ENCODE results near the gene AURKAIP1.

Gene AURKAIP1

DNA sequence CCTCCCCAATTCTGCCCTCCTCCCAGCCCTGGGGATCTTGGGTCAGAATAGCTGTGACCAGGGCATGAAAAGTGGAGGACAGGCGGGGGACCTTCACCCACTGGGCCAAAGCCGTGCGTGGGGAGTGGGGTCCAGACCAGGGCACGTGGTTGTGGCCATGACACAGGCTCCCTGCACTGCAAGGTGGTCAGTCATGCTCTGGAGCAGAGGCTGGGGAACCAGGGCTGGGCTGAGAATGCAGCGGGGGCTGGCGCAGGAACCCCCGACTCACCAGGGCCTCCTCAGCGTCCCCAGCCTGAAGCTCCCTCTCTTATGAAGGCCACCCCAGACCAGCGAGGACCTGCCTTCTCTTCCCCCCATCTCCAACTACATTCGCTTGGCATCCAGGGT, 28.5 kb downstream of the AURKAIP1 start:
- H3K4me3 ChIP-seq (ENCODE audit: control insufficient read depth in 1 of 7, extremely low read depth in 1 of 7, insufficient read depth in 4 of 7, low read depth in 2 of 7, low read length in 6 of 7) = no peak overlapping the region
- ChIA-PET CTCF (interaction anchor here (0.9 to 2.2 kb wide), 3 partner anchors 25 to 29 kb away, joined by 3 to 14 read pairs (median 7); partner anchors contain the start of gene AURKAIP1), POLR2A (no interaction called here)
- H3K27ac ChIP-seq (ENCODE audit: insufficient read depth in 1 of 2, low read depth in 1 of 2, low read length in 2 of 2, poor library complexity in 1 of 2, severe bottlenecking in 2 of 2) = no peak overlapping the region
- peaks cover 0 to 2% (median 0%) of the 10 kb centered on the region in 5 experiments for H3K27me3 ChIP-seq (replicated peaks in 2 of 5; ENCODE audit: control insufficient read depth in 4 of 5, insufficient read depth in 5 of 5, low read length in 4 of 5)
- WGBS (ENCODE audit: insufficient coverage) = 90% methylated on average over 6 of the region's 10 CpGs
- no peaks in the 10 kb centered on the region for H3K9me3 ChIP-seq (ENCODE audit: control extremely low read depth in 1 of 5, control insufficient read depth in 4 of 5, insufficient read depth in 2 of 5, low read depth in 1 of 5, low read length in 4 of 5)
- no peak for DNase-seq
- peaks cover 0 to 6% (median 1%) of the 10 kb centered on the region in 4 experiments for H3K36me3 ChIP-seq (ENCODE audit: control insufficient read depth in 4 of 4, insufficient read depth in 4 of 4, low read length in 3 of 4)
- peaks cover 0 to 17% (median 16%) of the 10 kb centered on the region in 4 experiments for H3K4me1 ChIP-seq (ENCODE audit: control extremely low read depth in 1 of 4, control insufficient read depth in 4 of 4, insufficient read depth in 4 of 4, low read length in 3 of 4)

DNA sequence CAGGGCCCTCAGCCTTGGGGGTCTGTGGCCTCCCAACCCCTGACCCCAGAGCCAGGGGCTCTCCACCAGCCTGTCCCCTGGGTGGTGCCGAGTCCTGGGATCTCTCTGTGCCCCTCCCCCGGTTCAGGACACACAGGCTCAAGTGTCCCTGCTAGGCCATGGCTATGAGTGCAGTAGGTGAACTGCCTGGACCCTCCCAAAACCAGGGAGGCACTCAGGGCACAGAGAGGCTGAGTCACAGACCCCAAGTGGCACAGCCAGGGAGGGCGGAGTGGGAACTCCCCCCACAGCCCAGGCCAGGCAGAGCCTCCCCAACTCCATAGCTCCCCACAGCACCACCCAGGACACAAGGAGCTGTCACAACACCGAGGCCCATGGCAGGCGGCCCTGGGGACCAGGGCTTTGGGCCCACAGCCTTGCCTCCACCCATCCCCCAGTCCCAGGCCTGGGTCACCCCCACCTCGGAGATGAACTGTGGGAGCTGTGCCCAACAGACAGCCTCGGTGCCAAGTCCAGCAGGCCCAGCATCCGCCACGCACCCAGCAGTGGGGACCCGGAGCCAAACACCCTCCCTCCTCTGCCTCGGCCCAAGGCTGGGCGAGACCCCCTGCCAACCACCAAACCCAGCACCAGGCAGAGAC, 29.0 kb downstream of the AURKAIP1 start:
- WGBS (ENCODE audit: insufficient coverage) = 94% methylated on average over 6 of the region's 12 CpGs
- ChIA-PET POLR2A (no interaction called here), CTCF (interaction anchor here (0.9 to 2.2 kb wide), 2 partner anchors 26 to 29 kb away, joined by 3 to 7 read pairs; partner anchors contain the start of gene AURKAIP1)
- Histone ChIP-seq H3K4me1 (ENCODE audit: control extremely low read depth in 1 of 4, control insufficient read depth in 4 of 4, insufficient read depth in 4 of 4, low read length in 3 of 4) (peaks cover 0 to 17% (median 15%) of the 10 kb centered on the region in 4 experiments), H3K27me3 (replicated peaks in 2 of 5; ENCODE audit: control insufficient read depth in 4 of 5, insufficient read depth in 5 of 5, low read length in 4 of 5) (no peaks in the 10 kb centered on the region), H3K4me3 (ENCODE audit: control insufficient read depth in 1 of 7, extremely low read depth in 1 of 7, insufficient read depth in 4 of 7, low read depth in 2 of 7, low read length in 6 of 7) (no peak overlapping the region), H3K36me3 (ENCODE audit: control insufficient read depth in 4 of 4, insufficient read depth in 4 of 4, low read length in 3 of 4) (peaks cover under 1 to 11% (median 5%) of the 10 kb centered on the region in 4 experiments), H3K27ac (ENCODE audit: insufficient read depth in 1 of 2, low read depth in 1 of 2, low read length in 2 of 2, poor library complexity in 1 of 2, severe bottlenecking in 2 of 2) (no peak overlapping the region), H3K9me3 (ENCODE audit: control extremely low read depth in 1 of 5, control insufficient read depth in 4 of 5, insufficient read depth in 2 of 5, low read depth in 1 of 5, low read length in 4 of 5) (no peaks in the 10 kb centered on the region)
- no peak for DNase-seq

DNA sequence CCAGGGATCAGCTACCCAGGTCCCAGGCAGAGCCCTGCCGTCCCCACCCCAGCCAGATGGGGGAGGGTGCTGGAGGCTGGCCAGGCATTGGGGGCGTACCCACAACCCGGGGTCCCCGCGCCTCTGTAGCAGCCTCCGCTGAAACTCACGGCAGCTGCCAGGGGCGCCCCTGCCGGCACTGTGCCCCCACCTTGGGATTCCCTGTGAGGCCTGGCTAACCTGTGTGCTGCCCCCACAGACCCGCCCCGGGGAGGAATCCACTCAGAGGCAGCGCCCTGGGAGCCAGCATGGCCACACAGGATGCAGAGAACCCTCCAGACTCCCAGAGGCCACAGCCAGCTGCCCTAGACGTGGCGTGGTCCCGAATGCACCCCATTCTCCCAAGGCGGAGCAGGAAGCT, 29.6 kb downstream of the AURKAIP1 start:
- no peak overlapping the region for H3K4me3 ChIP-seq (ENCODE audit: control insufficient read depth in 1 of 7, extremely low read depth in 1 of 7, insufficient read depth in 4 of 7, low read depth in 2 of 7, low read length in 6 of 7)
- ChIA-PET POLR2A (no interaction called here), CTCF (interaction anchor here (2.2 kb wide), 1 partner anchor 26 kb away, joined by 7 read pairs; no protein-coding TSS in a partner anchor)
- peaks cover 3 to 17% (median 8%) of the 10 kb centered on the region in 4 experiments for H3K36me3 ChIP-seq (ENCODE audit: control insufficient read depth in 4 of 4, insufficient read depth in 4 of 4, low read length in 3 of 4)
- H3K27me3 ChIP-seq (replicated peaks in 2 of 5; ENCODE audit: control insufficient read depth in 4 of 5, insufficient read depth in 5 of 5, low read length in 4 of 5) = no peaks in the 10 kb centered on the region
- no peak overlapping the region for H3K27ac ChIP-seq (ENCODE audit: insufficient read depth in 1 of 2, low read depth in 1 of 2, low read length in 2 of 2, poor library complexity in 1 of 2, severe bottlenecking in 2 of 2)
- peaks cover 0 to 17% (median 15%) of the 10 kb centered on the region in 4 experiments for H3K4me1 ChIP-seq (ENCODE audit: control extremely low read depth in 1 of 4, control insufficient read depth in 4 of 4, insufficient read depth in 4 of 4, low read length in 3 of 4)
- 98% methylated on average over 14 of the region's 16 CpGs for WGBS (ENCODE audit: insufficient coverage)
- DNase-seq = no peak
- no peaks in the 10 kb centered on the region for H3K9me3 ChIP-seq (ENCODE audit: control extremely low read depth in 1 of 5, control insufficient read depth in 4 of 5, insufficient read depth in 2 of 5, low read depth in 1 of 5, low read length in 4 of 5)

DNA sequence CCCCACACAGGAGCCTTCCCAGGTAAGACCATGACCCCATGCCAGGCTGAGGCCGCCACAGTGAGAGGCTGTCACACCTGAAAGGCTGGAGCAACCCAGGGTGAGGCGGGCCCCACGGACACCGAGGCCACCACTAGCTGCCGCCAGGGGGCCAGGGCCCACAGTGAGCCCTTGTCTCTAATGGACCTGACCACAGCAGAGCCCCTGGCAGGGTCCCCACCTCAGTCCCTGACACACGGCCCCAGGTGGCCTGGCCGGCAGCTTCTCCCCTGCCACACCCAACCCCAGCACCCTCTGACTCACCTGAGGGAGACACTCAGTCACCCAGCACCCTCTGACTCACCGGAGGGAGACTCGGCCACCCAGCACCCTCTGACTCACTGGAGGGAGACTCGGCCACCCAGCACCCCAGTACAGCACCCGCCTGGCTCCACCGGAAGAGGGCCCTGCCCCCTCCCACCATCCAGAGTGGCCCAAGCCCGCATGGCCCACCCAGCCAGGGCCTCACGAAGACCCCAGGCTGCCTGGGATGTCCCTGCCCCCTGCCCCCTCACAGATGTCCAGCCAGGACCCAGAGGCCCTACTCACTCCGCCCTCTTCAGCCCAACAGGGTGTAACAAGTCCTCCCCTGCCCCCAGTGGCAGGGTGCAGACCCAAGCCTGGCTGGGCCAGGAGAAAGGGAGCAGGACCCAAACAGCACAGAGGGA, 30.2 kb downstream of the AURKAIP1 start:
- Histone ChIP-seq H3K4me3 (ENCODE audit: control insufficient read depth in 1 of 7, extremely low read depth in 1 of 7, insufficient read depth in 4 of 7, low read depth in 2 of 7, low read length in 6 of 7) (no peak overlapping the region), H3K27me3 (replicated peaks in 2 of 5; ENCODE audit: control insufficient read depth in 4 of 5, insufficient read depth in 5 of 5, low read length in 4 of 5) (no peaks in the 10 kb centered on the region), H3K4me1 (ENCODE audit: control extremely low read depth in 1 of 4, control insufficient read depth in 4 of 4, insufficient read depth in 4 of 4, low read length in 3 of 4) (peaks cover 0 to 17% (median 15%) of the 10 kb centered on the region in 4 experiments), H3K9me3 (ENCODE audit: control extremely low read depth in 1 of 5, control insufficient read depth in 4 of 5, insufficient read depth in 2 of 5, low read depth in 1 of 5, low read length in 4 of 5) (no peaks in the 10 kb centered on the region), H3K27ac (ENCODE audit: insufficient read depth in 1 of 2, low read depth in 1 of 2, low read length in 2 of 2, poor library complexity in 1 of 2, severe bottlenecking in 2 of 2) (no peak overlapping the region), H3K36me3 (ENCODE audit: control insufficient read depth in 4 of 4, insufficient read depth in 4 of 4, low read length in 3 of 4) (peaks cover 3 to 22% (median 11%) of the 10 kb centered on the region in 4 experiments)
- ChIA-PET CTCF (interaction anchor here (2.2 kb wide), 1 partner anchor 27 kb away, joined by 7 read pairs; no protein-coding TSS in a partner anchor), POLR2A (no interaction called here)
- over 99% methylated on average over 12 of the region's 15 CpGs for WGBS (ENCODE audit: insufficient coverage)
- DNase-seq = no peak

DNA sequence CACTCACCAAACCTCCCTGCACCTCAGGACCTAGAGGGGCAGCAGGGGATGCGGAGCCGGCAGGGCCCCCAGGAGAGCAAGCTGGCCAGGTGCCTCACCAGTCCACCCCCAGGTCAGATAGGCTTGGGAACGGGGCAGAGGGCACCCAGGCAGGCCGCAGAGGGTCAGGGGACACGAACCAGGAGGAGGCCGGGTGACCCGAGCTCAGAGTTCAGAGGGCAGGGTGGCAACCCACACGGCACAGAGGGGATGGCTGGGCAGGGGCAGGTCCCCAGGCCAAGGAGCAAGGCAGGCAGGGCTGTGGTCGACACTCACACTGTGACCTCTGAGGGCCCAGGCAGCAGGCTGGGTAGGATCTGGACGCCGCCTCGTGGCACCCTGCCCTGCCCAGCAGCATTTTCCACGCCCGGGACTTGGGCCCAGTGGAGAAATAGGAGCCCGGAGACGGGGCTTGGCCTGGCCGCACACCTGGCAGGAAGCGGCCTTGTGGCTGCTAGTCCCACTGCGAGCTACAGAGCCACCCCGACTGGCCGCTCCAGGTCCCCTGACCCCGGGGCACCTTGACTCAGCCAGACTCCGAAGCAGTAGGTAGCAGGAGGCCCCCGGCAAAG, 31.1 kb downstream of the AURKAIP1 start:
- H3K4me1 ChIP-seq (ENCODE audit: control extremely low read depth in 1 of 4, control insufficient read depth in 4 of 4, insufficient read depth in 4 of 4, low read length in 3 of 4) = peaks cover 0 to 17% (median 14%) of the 10 kb centered on the region in 4 experiments
- POLR2A ChIA-PET = interaction anchor here (0.8 kb wide), 1 partner anchor 9 kb away, joined by 4 read pairs; no protein-coding TSS in a partner anchor
- no peak overlapping the region for H3K27ac ChIP-seq (ENCODE audit: insufficient read depth in 1 of 2, low read depth in 1 of 2, low read length in 2 of 2, poor library complexity in 1 of 2, severe bottlenecking in 2 of 2)
- peaks cover 3 to 29% (median 14%) of the 10 kb centered on the region in 4 experiments for H3K36me3 ChIP-seq (ENCODE audit: control insufficient read depth in 4 of 4, insufficient read depth in 4 of 4, low read length in 3 of 4)
- CTCF ChIA-PET = no interaction called here
- H3K27me3 ChIP-seq (replicated peaks in 2 of 5; ENCODE audit: control insufficient read depth in 4 of 5, insufficient read depth in 5 of 5, low read length in 4 of 5) = no peaks in the 10 kb centered on the region
- H3K4me3 ChIP-seq (ENCODE audit: control insufficient read depth in 1 of 7, extremely low read depth in 1 of 7, insufficient read depth in 4 of 7, low read depth in 2 of 7, low read length in 6 of 7) = no peak overlapping the region
- DNase-seq = no peak
- WGBS (ENCODE audit: insufficient coverage) = 95% methylated on average over 24 of the region's 24 CpGs
- no peaks in the 10 kb centered on the region for H3K9me3 ChIP-seq (ENCODE audit: control extremely low read depth in 1 of 5, control insufficient read depth in 4 of 5, insufficient read depth in 2 of 5, low read depth in 1 of 5, low read length in 4 of 5)

DNA sequence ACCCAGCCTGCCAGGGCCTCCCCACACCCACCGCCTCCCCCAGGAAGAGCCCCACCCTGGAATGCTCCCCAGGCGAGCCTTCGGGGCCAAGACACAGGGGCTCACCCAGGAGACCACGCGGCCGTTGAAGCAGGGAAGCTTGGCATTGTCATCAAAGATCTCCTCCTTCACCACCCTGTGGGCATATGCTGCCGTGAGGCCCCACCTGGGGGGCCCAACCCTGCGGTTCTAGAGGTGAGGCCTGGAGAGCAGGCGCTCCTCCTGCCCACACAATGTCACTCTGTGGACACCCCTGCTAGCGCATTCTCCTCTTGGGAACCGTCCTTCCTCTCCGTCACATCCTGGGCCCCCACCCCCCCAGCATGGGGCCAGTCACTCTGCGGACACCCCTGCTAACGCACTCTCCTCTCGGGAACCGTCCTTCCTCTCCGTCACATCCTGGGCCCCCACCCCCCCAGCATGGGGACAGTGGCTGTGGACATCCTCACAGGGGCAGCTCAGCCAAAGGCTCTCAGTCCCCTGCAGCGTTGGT, 32.4 kb downstream of the AURKAIP1 start:
- H3K9me3 ChIP-seq (ENCODE audit: control extremely low read depth in 1 of 5, control insufficient read depth in 4 of 5, insufficient read depth in 2 of 5, low read depth in 1 of 5, low read length in 4 of 5) = no peaks in the 10 kb centered on the region
- no peak overlapping the region for H3K4me3 ChIP-seq (ENCODE audit: control insufficient read depth in 1 of 7, extremely low read depth in 1 of 7, insufficient read depth in 4 of 7, low read depth in 2 of 7, low read length in 6 of 7)
- no peak for DNase-seq
- H3K4me1 ChIP-seq (ENCODE audit: control extremely low read depth in 1 of 4, control insufficient read depth in 4 of 4, insufficient read depth in 4 of 4, low read length in 3 of 4) = peaks cover 0 to 5% (median 3%) of the 10 kb centered on the region in 4 experiments
- ChIA-PET CTCF (interaction anchor here (0.7 to 1.2 kb wide), 2 partner anchors 28 to 231 kb away, joined by 3 to 4 read pairs; no protein-coding TSS in a partner anchor), POLR2A (no interaction called here)
- H3K36me3 ChIP-seq (ENCODE audit: control insufficient read depth in 4 of 4, insufficient read depth in 4 of 4, low read length in 3 of 4) = peaks cover 3 to 37% (median 18%) of the 10 kb centered on the region in 4 experiments
- no peaks in the 10 kb centered on the region for H3K27me3 ChIP-seq (replicated peaks in 2 of 5; ENCODE audit: control insufficient read depth in 4 of 5, insufficient read depth in 5 of 5, low read length in 4 of 5)
- WGBS (ENCODE audit: insufficient coverage) = 92% methylated on average over 9 of the region's 18 CpGs
- H3K27ac ChIP-seq (ENCODE audit: insufficient read depth in 1 of 2, low read depth in 1 of 2, low read length in 2 of 2, poor library complexity in 1 of 2, severe bottlenecking in 2 of 2) = no peak overlapping the region

Measured in common myeloid progenitor, CD34-positive (primary cell).